GM18517 (cell line): ENCODE results near the gene PSTPIP2.
A peak's percentile ranks its signal among the peaks of the same experiment; 100 is the strongest.
"Not testable (repeated sequence)": the region's sequence is repeated elsewhere in the genome, so short reads cannot be mapped to it uniquely, and the experiment has no call there.

ENCODE experiments used
- ATAC-seq: cut with Tn5 transposase; IDR thresholded peaks from one replicate; pipeline ENCODE4 v1.9.1; 2021; ENCODE audit warnings: mild to moderate bottlenecking, moderate library complexity; ENCODE audit not compliant: unreplicated experiment

The PSTPIP2 gene

GRCh38 chr18:46071653-46072375 is at the start of gene PSTPIP2:
Gene PSTPIP2, minus strand, starts transcription at chr18:46072260. Its CDS starts 72 bp downstream, at chr18:46072188.
- peak; percentile 50 for ATAC-seq

GRCh38 chr18:46113751-46114150 is 41.7 kb upstream of the PSTPIP2 start:
- ATAC-seq = no peak

- no peak for ATAC-seq
Observed at GRCh38 chr18:46110406-46110805, 38.3 kb upstream of the PSTPIP2 start.

GRCh38 chr18:46109386-46109785 is 37.3 kb upstream of the PSTPIP2 start:
- ATAC-seq = no peak

- ATAC-seq = peak; percentile 83
Observed at GRCh38 chr18:46104128-46104911, 32.3 kb upstream of the PSTPIP2 start, which contains the start of gene HAUS1. Gene HAUS1, plus strand, starts transcription at chr18:46104385. Its CDS starts 27 bp downstream, at chr18:46104412.

- ATAC-seq = no peak
Observed at GRCh38 chr18:46099463-46099862, 27.4 kb upstream of the PSTPIP2 start.

GRCh38 chr18:46098616-46098933 is 26.5 kb upstream of the PSTPIP2 start:
- ATAC-seq = no peak

- peak; percentile 87 for ATAC-seq
Observed at GRCh38 chr18:46097801-46098615, 25.9 kb upstream of the PSTPIP2 start, which contains the start of gene ATP5F1A. Gene ATP5F1A, minus strand, starts transcription at chr18:46098296. Its CDS starts 65 bp downstream, at chr18:46098231.

- no peak for ATAC-seq
Observed at GRCh38 chr18:46097431-46097800, 25.4 kb upstream of the PSTPIP2 start.

- ATAC-seq = no peak
Observed at GRCh38 chr18:46096651-46097300, 24.7 kb upstream of the PSTPIP2 start.

- no peak for ATAC-seq
Observed at GRCh38 chr18:46095532-46095931, 23.5 kb upstream of the PSTPIP2 start.

GRCh38 chr18:46088501-46088900 is 16.4 kb upstream of the PSTPIP2 start:
- not testable (repeated sequence) for ATAC-seq

GRCh38 chr18:46084431-46084830 is 12.4 kb upstream of the PSTPIP2 start:
- no peak for ATAC-seq

- no peak for ATAC-seq
Observed at GRCh38 chr18:46080156-46080555, 8.1 kb upstream of the PSTPIP2 start.

- ATAC-seq = no peak
Observed at GRCh38 chr18:46079336-46079735, 7.3 kb upstream of the PSTPIP2 start.

GRCh38 chr18:46073474-46074331 is 1.6 kb upstream of the PSTPIP2 start:
- peak; percentile 43 for ATAC-seq

- ATAC-seq = no peak
Observed at GRCh38 chr18:46072959-46073358, 899 bp upstream of the PSTPIP2 start.

- ATAC-seq = no peak
Observed at GRCh38 chr18:46072376-46072867, 362 bp upstream of the PSTPIP2 start.

GRCh38 chr18:46070815-46071652 is 1.0 kb downstream of the PSTPIP2 start:
- ATAC-seq = no peak
